ENCODE results near the gene CXCL14. TPM values are rescaled to one million over a fixed set of nuclear protein-coding genes. Genes with fewer than 3 reads are reported as not detected.

The CXCL14 gene
- total RNA-seq, 1 experiment from 2014 or later = not detected

DNA sequence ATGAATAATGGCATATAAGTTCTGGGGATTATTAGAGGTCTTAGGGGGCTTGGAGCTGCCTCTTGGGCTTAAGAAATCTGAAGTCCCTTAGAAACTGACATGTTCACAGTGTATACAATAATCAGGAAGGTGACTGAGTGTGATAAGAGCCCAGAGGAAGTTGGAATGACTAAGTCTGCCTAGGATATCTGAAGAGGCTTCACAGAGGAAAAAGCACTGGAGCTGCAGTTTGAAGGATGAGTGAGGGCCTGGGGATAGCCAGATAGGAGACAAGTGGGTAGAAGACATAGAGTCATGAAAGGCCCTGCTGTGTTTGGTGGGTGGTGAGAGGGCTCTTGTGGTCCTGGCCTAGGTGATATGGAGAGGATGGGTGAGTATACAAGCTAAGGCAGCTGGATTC lies 51.9 kb downstream of the CXCL14 start:
- Mint-ChIP-seq H3K27me3 (ENCODE audit: insufficient read depth, unreplicated experiment) (no peaks in the 10 kb centered on the region), H3K27ac (ENCODE audit: low read depth, unreplicated experiment) (no peak overlapping the region), H3K4me3 (ENCODE audit: unreplicated experiment) (no peak overlapping the region), H3K36me3 (ENCODE audit: insufficient read depth, unreplicated experiment) (no peaks in the 10 kb centered on the region), H3K4me1 (ENCODE audit: insufficient read depth, unreplicated experiment) (no peaks in the 10 kb centered on the region), H3K9me3 (ENCODE audit: unreplicated experiment) (peaks cover 18% of the 10 kb centered on the region)
- BruUV-seq (replicated peaks) = no TSS peak
- TF ChIP-seq, protein P1, sequence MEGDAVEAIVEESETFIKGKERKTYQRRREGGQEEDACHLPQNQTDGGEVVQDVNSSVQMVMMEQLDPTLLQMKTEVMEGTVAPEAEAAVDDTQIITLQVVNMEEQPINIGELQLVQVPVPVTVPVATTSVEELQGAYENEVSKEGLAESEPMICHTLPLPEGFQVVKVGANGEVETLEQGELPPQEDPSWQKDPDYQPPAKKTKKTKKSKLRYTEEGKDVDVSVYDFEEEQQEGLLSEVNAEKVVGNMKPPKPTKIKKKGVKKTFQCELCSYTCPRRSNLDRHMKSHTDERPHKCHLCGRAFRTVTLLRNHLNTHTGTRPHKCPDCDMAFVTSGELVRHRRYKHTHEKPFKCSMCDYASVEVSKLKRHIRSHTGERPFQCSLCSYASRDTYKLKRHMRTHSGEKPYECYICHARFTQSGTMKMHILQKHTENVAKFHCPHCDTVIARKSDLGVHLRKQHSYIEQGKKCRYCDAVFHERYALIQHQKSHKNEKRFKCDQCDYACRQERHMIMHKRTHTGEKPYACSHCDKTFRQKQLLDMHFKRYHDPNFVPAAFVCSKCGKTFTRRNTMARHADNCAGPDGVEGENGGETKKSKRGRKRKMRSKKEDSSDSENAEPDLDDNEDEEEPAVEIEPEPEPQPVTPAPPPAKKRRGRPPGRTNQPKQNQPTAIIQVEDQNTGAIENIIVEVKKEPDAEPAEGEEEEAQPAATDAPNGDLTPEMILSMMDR (IDR thresholded peaks at IDR 0.05; ENCODE audit: unreplicated experiment) = no peak
- intact Hi-C loops (cut with micrococcal nuclease) = no loop called here
- POLR2A ChIA-PET = no interaction called here
- DNase-seq (ENCODE audit: unreplicated experiment) = no peak
- CTCF ChIA-PET = interaction anchor here (0.6 to 9.9 kb wide), 5 partner anchors 10 to 103 kb away, joined by 3 to 104 read pairs (median 4); no protein-coding TSS in a partner anchor

DNA sequence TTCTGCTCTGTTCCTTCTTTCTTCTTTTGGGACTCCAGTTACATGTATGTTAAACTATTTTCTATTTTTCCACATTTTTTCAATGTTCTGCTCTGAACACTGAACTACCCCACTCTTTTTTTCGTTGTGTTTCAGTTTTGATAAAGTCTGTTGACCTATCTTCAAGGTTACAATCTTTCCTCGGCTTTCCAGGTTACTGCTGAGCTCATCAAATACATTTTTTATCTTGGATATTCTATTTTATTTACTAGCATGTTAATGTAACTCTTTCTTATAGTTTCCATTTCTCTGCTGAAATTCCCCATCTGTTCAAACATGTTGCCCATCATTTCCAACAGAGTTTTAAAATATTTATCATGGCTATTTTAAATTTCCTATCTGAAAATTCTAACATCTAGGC lies 56.8 kb downstream of the CXCL14 start:
- TF ChIP-seq, protein P1 (IDR thresholded peaks at IDR 0.05; ENCODE audit: unreplicated experiment) = no peak
- Mint-ChIP-seq H3K4me1 (ENCODE audit: insufficient read depth, unreplicated experiment) (no peaks in the 10 kb centered on the region), H3K4me3 (ENCODE audit: unreplicated experiment) (no peak overlapping the region), H3K27me3 (ENCODE audit: insufficient read depth, unreplicated experiment) (no peaks in the 10 kb centered on the region), H3K27ac (ENCODE audit: low read depth, unreplicated experiment) (no peak overlapping the region), H3K9me3 (ENCODE audit: unreplicated experiment) (peaks cover 16% of the 10 kb centered on the region), H3K36me3 (ENCODE audit: insufficient read depth, unreplicated experiment) (no peaks in the 10 kb centered on the region)
- ChIA-PET CTCF (interaction anchor here (1.5 to 2.0 kb wide), 3 partner anchors 30 to 207 kb away, joined by 3 to 16 read pairs (median 5); no protein-coding TSS in a partner anchor), POLR2A (interaction anchor here (0.7 kb wide), 1 partner anchor 373 kb away, joined by 3 read pairs; no protein-coding TSS in a partner anchor)
- DNase-seq (ENCODE audit: unreplicated experiment) = no peak
- no TSS peak for BruUV-seq (replicated peaks)
- intact Hi-C loops (cut with micrococcal nuclease) = no loop called here

Other genes with a start within 250 kb of the CXCL14 start
- 266 and 306 TPM in 2 replicates for gene MACROH2A1, start 179.8 kb downstream of the CXCL14 start, total RNA-seq (2022)
- gene DCANP1, start 131.6 kb downstream of the CXCL14 start, total RNA-seq (2022) = not detected in 2 replicates
- not detected in 2 replicates for gene TIFAB, start 126.6 kb downstream of the CXCL14 start, total RNA-seq (2022)
- gene NEUROG1, start 43.0 kb downstream of the CXCL14 start, total RNA-seq (2022) = not detected in 2 replicates

All from MCF 10A (cell line).